ENCODE results near the gene ATN1.

DNA sequence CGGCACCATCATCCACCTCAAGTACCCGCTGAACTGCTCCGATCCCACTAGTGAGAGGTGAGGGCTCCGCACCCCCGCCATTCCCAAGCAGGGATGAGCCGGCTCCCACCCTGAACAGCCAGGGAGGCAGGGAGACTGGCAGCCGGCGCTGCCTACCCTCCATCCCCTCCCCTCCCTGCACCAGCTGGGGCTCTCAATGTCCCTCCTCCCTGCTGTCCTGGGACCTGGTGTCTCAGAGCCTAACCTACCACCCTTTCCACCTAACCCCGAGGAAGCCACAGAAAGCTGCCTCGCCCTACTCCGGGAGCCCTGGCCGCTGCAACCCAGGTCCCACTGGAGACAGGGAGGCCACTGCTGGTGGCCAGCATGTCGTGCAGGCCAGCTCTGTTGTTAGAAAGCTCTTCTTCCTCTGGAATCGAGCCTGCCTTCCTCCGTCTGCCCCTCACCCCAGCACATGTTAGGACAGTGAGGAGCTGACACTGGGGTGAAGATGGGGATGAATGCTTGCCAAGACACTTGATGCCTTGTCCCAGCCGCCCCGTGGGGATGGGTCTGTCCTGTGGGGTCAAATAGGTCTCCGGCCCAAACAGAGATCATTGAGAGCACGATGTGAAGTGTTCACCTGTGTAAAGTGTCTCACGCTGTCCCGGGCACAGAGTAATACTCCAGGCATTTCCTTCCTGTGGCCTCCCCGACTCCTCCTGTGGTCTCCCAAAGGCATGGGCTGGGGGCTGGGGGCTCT is 24.5 kb downstream of the ATN1 start:
- TF ChIP-seq ZNF629 (tag by site-specific recombination; IDR thresholded peaks at IDR 0.05) (no peak), TSHZ1 (tag by site-specific recombination; IDR thresholded peaks at IDR 0.05; ENCODE audit: borderline replicate concordance) (no peak), ZNF155 (tag by site-specific recombination; IDR thresholded peaks at IDR 0.05) (no peak), ZBTB1 (tag by site-specific recombination; IDR thresholded peaks at IDR 0.05) (no peak), CTCF (tag by site-specific recombination; IDR thresholded peaks at IDR 0.05) (no peak), KLF9 (tag by site-specific recombination; IDR thresholded peaks at IDR 0.05; ENCODE audit: low read depth) (no peak), HOXC10 (CRISPR knock-in tag; IDR thresholded peaks at IDR 0.05) (no peak), ZNF768 (tag by site-specific recombination; IDR thresholded peaks at IDR 0.05) (no peak), ZNF48 (tag by site-specific recombination; IDR thresholded peaks at IDR 0.05) (no peak)
